Cardiac fibroblast (primary cell): Measurements from ENCODE around the gene DCP1B.

Experiments used
- DNase-seq, 2 donors: peaks; one replicate each; pipeline versions ENCODE4 v3.0.0 to v3.0.0-alpha.2; 2010; ENCODE audit warnings: low read depth in 2 of 2
- H3K4me3 ChIP-seq, 2 donors: replicated peaks in 1 of 2; 1 replicate in 1 of 2; 2 replicates in 1 of 2; pipeline ENCODE4 v1.5.1; 2011; ENCODE audit warnings: low read depth in 2 of 2, low read length in 2 of 2, mild to moderate bottlenecking in 2 of 2, moderate library complexity in 1 of 2
- TF ChIP-seq, protein P1 (sequence below): IDR thresholded peaks from one replicate; pipeline ENCODE4 v1.5.1; 2011; ENCODE audit warnings: low read depth, mild to moderate bottlenecking, low read length, inconsistent platforms

DCP1B gene

GRCh38 chr12:1936406-1937320 is 67.6 kb downstream of the DCP1B start:
- DNase-seq: peak; percentile 50 to 72
- TF ChIP-seq, protein P1, sequence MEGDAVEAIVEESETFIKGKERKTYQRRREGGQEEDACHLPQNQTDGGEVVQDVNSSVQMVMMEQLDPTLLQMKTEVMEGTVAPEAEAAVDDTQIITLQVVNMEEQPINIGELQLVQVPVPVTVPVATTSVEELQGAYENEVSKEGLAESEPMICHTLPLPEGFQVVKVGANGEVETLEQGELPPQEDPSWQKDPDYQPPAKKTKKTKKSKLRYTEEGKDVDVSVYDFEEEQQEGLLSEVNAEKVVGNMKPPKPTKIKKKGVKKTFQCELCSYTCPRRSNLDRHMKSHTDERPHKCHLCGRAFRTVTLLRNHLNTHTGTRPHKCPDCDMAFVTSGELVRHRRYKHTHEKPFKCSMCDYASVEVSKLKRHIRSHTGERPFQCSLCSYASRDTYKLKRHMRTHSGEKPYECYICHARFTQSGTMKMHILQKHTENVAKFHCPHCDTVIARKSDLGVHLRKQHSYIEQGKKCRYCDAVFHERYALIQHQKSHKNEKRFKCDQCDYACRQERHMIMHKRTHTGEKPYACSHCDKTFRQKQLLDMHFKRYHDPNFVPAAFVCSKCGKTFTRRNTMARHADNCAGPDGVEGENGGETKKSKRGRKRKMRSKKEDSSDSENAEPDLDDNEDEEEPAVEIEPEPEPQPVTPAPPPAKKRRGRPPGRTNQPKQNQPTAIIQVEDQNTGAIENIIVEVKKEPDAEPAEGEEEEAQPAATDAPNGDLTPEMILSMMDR: no peak
- H3K4me3 ChIP-seq: no peak overlapping the region

DNA sequence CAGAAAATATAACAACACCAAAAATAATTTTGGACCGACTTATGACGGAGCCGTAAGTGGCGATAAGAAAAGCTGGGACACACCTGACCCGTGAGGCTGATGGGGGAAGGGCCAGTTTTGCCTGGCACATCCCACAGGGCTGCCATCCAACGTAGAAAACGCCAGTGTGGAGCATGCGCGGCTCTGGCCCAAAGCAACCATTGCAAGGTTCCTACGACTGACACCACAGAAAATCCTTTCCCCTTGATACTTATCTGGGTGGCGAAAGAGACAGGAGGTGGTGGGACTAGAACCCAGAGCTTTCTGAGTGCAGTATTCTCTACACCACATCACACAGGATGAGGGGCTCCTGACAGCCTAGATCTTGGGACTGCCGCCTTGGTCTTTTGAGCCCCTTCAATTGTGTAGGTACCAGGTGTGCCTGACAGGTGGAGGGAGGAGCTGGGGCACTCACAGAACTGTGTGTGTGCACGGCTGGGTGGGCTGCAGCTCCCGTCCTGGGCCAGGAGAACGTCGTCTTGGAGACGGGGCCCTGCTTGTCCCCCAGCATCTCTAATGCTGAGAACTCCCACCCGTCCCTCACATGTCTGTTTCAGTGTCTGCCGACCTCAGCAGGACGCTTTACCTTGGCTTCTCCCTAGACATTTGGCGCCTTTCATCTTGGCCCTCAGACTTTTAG is 68.4 kb downstream of the DCP1B start:
- DNase-seq: no peak
- TF ChIP-seq, protein P1: no peak
- H3K4me3 ChIP-seq: no peak overlapping the region

- TF ChIP-seq, protein P1: no peak
- no peak overlapping the region for H3K4me3 ChIP-seq
- no peak for DNase-seq
Observed at GRCh38 chr12:1935242-1935641, 69.0 kb downstream of the DCP1B start.

GRCh38 chr12:1934831-1935230 is 69.4 kb downstream of the DCP1B start:
- no peak for DNase-seq
- H3K4me3 ChIP-seq: no peak overlapping the region
- TF ChIP-seq, protein P1: no peak

DNA sequence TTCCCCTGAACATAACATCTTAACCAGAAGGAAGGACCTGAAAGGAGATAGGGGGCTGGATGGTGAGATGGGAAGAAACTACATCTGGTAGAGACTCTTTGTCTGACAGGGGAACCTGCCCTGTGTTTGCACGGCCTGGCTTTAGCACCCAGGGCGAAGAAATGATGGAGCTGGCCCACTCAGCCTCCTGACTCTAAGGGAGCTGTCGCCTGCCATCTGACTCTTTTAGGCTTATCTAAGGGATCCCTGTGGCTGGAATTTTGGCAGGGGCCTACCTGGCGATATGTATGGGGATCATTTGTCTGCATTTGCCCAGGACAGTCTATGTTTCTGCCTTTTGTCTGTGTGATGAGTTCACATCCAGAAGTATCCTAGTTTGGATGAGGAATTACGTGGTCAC is 70.2 kb downstream of the DCP1B start:
- no peak for DNase-seq
- no peak overlapping the region for H3K4me3 ChIP-seq
- TF ChIP-seq, protein P1: no peak

- no peak overlapping the region for H3K4me3 ChIP-seq
- DNase-seq: no peak
- TF ChIP-seq, protein P1: no peak
Observed at GRCh38 chr12:1933342-1934051, 70.8 kb downstream of the DCP1B start.
